Measurements from ENCODE around the gene ABCA3.

The ABCA3 gene

GRCh38 chr16:2333772-2334379 lies 6.7 kb downstream of the ABCA3 start:
- H3K4me3 ChIP-seq (replicated peaks; ENCODE audit: insufficient read depth, low read length), result no peak overlapping the region
- TF ChIP-seq GABPA (IDR thresholded peaks at IDR 0.05; ENCODE audit: low read depth) (no peak), SPI1 (IDR thresholded peaks at IDR 0.05; ENCODE audit: borderline replicate concordance, low read depth) (no peak), POLR2AphosphoS5 (IDR thresholded peaks at IDR 0.05; ENCODE audit: low read depth) (no peak), REST (IDR thresholded peaks at IDR 0.05; ENCODE audit: insufficient replicate concordance, low read depth) (no peak), CTCF (IDR thresholded peaks at IDR 0.05; ENCODE audit: insufficient read depth, low read length) (no peak)
- H3K27ac ChIP-seq (replicated peaks), result no peak overlapping the region
- peaks cover 5% of the 10 kb centered on the region for H3K27me3 ChIP-seq (ENCODE audit: insufficient read depth, poor library complexity, severe bottlenecking)
- no peak for DNase-seq (ENCODE audit: low read depth in 1 of 2, low spot score in 1 of 2)

- DNase-seq (ENCODE audit: low read depth in 1 of 2, low spot score in 1 of 2), result no peak
- Histone ChIP-seq H3K27ac (replicated peaks) (no peak overlapping the region), H3K4me3 (replicated peaks; ENCODE audit: insufficient read depth, low read length) (no peak overlapping the region), H3K27me3 (ENCODE audit: insufficient read depth, poor library complexity, severe bottlenecking) (peaks cover 5% of the 10 kb centered on the region)
- no peak for TF ChIP-seq POLR2AphosphoS5 (IDR thresholded peaks at IDR 0.05; ENCODE audit: low read depth)
- TF ChIP-seq REST (IDR thresholded peaks at IDR 0.05; ENCODE audit: insufficient replicate concordance, low read depth), result no peak
- TF ChIP-seq SPI1 (IDR thresholded peaks at IDR 0.05; ENCODE audit: borderline replicate concordance, low read depth), result no peak
Measured at GRCh38 chr16:2333231-2333630, 7.3 kb downstream of the ABCA3 start.

GRCh38 chr16:2331931-2332267 lies 8.6 kb downstream of the ABCA3 start:
- TF ChIP-seq REST (IDR thresholded peaks at IDR 0.05; ENCODE audit: insufficient replicate concordance, low read depth), result no peak
- TF ChIP-seq POLR2AphosphoS5 (IDR thresholded peaks at IDR 0.05; ENCODE audit: low read depth), result no peak
- TF ChIP-seq CTCF (IDR thresholded peaks at IDR 0.05; ENCODE audit: insufficient read depth, low read length), result no peak
- TF ChIP-seq GABPA (IDR thresholded peaks at IDR 0.05; ENCODE audit: low read depth), result no peak
- no peak for TF ChIP-seq SPI1 (IDR thresholded peaks at IDR 0.05; ENCODE audit: borderline replicate concordance, low read depth)
- DNase-seq (ENCODE audit: low read depth in 1 of 2, low spot score in 1 of 2), result no peak
- H3K27me3 ChIP-seq (ENCODE audit: insufficient read depth, poor library complexity, severe bottlenecking), result peaks cover 5% of the 10 kb centered on the region

More at GRCh38 chr16:2331931-2332267, 8.6 kb downstream of the ABCA3 start:
- Histone ChIP-seq H3K27ac (replicated peaks) (no peak overlapping the region), H3K4me3 (replicated peaks; ENCODE audit: insufficient read depth, low read length) (no peak overlapping the region)
